ENCODE data around the gene SC5D. TPM values are rescaled to one million over a fixed set of nuclear protein-coding genes. Genes with fewer than 3 reads are reported as not detected.

The SC5D gene
- total and polyA plus RNA-seq, 2 of the 4 experiments (the other 2 are of a cell fraction): 21.3 to 21.7 TPM

DNA sequence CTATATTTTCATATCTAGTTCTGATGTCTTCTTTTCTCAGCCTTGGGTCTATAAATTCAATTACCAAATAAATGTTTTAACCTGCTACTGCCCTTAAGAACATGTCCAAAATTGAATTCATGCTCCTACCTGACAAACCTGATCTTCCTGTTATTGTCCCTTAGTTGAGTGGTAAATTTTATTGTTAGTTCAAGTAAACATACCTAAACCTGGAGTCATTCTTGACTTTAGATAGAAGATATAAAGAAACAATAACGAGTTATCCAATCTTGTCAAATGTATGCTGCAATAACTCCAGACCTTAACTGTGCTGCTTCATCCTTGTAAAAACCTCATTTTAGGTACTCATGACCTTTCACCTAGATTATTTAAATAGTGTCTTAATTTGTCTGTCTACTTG is 34.6 kb upstream of the SC5D start:
- dilution Hi-C loops (cut with HindIII; ENCODE audit: low sequenced_read_pairs, unreplicated experiment): no loop called here
- BruUV-seq (replicated peaks): no TSS peak
- no peak for ATAC-seq (ENCODE audit: low read depth)

More for the DNA sequence above, 34.6 kb upstream of the SC5D start:
- intact Hi-C loops (cut with micrococcal nuclease): no loop called here
- no peak overlapping the region for H3K27ac ChIP-seq (ENCODE audit: insufficient read depth, low read length)
- CTCF ChIA-PET: no interaction called here
- no peak overlapping the region for H3K23ac ChIP-seq (ENCODE audit: low read depth, low read length)
- H2AK5ac ChIP-seq (ENCODE audit: low read depth, low read length): no peak overlapping the region
- no peak overlapping the region for H3K18ac ChIP-seq (ENCODE audit: low read depth, low read length)
- POLR2A ChIA-PET (ENCODE audit: unreplicated experiment): no interaction called here
- TF ChIP-seq RCOR1 (IDR thresholded peaks at IDR 0.05; ENCODE audit: insufficient replicate concordance, low read length) (no peak), BHLHE40 (IDR thresholded peaks at IDR 0.05; ENCODE audit: low read depth, low read length) (no peak), RFX5 (IDR thresholded peaks at IDR 0.05; ENCODE audit: low read depth, low read length) (no peak)
- no peaks in the 10 kb centered on the region for H3K36me3 ChIP-seq (ENCODE audit: control insufficient read depth, insufficient read depth, low read length)
- H2BK120ac ChIP-seq (ENCODE audit: low read depth, low read length): no peak overlapping the region
- H2BK15ac ChIP-seq (ENCODE audit: low read depth, low read length): no peak overlapping the region
- H3K79me1 ChIP-seq (ENCODE audit: low read depth in 1 of 2, low read length in 2 of 2): no peaks in the 10 kb centered on the region
- in situ Hi-C loops (cut with MboI; ENCODE audit: low sequenced_read_pairs): no loop called here
- no CpG with 5 or more reads among the region's 1 CpG for WGBS, 2 experiments (ENCODE audit: extremely low coverage in 2 of 2, insufficient read length in 1 of 2)
- H3K9me3 ChIP-seq (ENCODE audit: control insufficient read depth, insufficient read depth, low read length): no peaks in the 10 kb centered on the region
- H4K20me1 ChIP-seq (ENCODE audit: insufficient read depth, low read length): no peaks in the 10 kb centered on the region
- no peak overlapping the region for H3K56ac ChIP-seq (ENCODE audit: extremely low read depth, insufficient read depth, low read length)
- H3K4me1 ChIP-seq (ENCODE audit: control insufficient read depth, insufficient read depth, low read length): no peaks in the 10 kb centered on the region
- no peak overlapping the region for H3K4me2 ChIP-seq (ENCODE audit: low read depth, low read length)
- H3K14ac ChIP-seq (replicated peaks; ENCODE audit: low read depth, low read length): no peak overlapping the region
- no peak overlapping the region for H4K5ac ChIP-seq (ENCODE audit: low read depth, low read length)
- H2BK5ac ChIP-seq (ENCODE audit: low read depth, low read length, poor library complexity, severe bottlenecking): no peak overlapping the region
- no peak overlapping the region for H3K4me3 ChIP-seq (ENCODE audit: insufficient read depth, low read depth, low read length)
- no peak overlapping the region for H2AFZ ChIP-seq (replicated peaks; ENCODE audit: low read length, poor library complexity)
- H3K9ac ChIP-seq (ENCODE audit: low read depth, low read length): no peak overlapping the region
- no peak for DNase-seq
- H3K9me1 ChIP-seq (ENCODE audit: insufficient read depth, low read length): no peaks in the 10 kb centered on the region
- peaks cover 3% of the 10 kb centered on the region; the same call in 1 of the 2 replicates for H3K27me3 ChIP-seq (ENCODE audit: control insufficient read depth, insufficient read depth, low read length)
- H2BK20ac ChIP-seq (ENCODE audit: low read depth, low read length): no peak overlapping the region
- no peak overlapping the region for H2AK9ac ChIP-seq (replicated peaks; ENCODE audit: low read depth, low read length, poor library complexity)
- no peak overlapping the region for H4K8ac ChIP-seq (ENCODE audit: low read depth in 2 of 2, low read length in 2 of 2)
- H3K4ac ChIP-seq (ENCODE audit: low read depth, low read length): no peak overlapping the region
- H4K91ac ChIP-seq (ENCODE audit: insufficient read depth, low read depth, low read length): no peak overlapping the region
